Stomach (tissue), 9 donors: Measurements from ENCODE around the gene MAP3K14. TPM values are rescaled to one million over a fixed set of nuclear protein-coding genes. Genes with fewer than 3 reads are reported as not detected.
A peak's percentile ranks its signal among the peaks of the same experiment; 100 is the strongest.

Experiments used
- DNase-seq, 2 donors: peaks; one replicate each; pipeline versions ENCODE4 v3.0.0 to v3.0.0-alpha.2; 2013 to 2019
- H3K27ac ChIP-seq, 5 donors: fragments of 200-600 bp in 4 of 5; sonication (generic) in 4 of 5; one replicate each; pipeline ENCODE4 v1.5.1; 2013 to 2019; ENCODE audit warnings: mild to moderate bottlenecking in 1 of 5, moderate library complexity in 1 of 5
- H3K27me3 ChIP-seq, 3 donors: fragments of 200-600 bp; sonication (generic); one replicate each; pipeline ENCODE4 v1.5.1; 2017 to 2019; ENCODE audit warnings: mixed run types in 1 of 3
- H3K36me3 ChIP-seq, 4 donors: fragments of 200-600 bp; sonication (generic); 1 replicate in 3 of 4; 2 replicates in 1 of 4; pipeline ENCODE4 v1.5.1; 2016 to 2019
- H3K4me1 ChIP-seq, 4 donors: fragments of 200-600 bp; sonication (generic); one replicate each; pipeline ENCODE4 v1.5.1; 2016 to 2019
- H3K4me3 ChIP-seq, 4 donors: fragments of 200-600 bp; sonication (generic) in 3 of 4; one replicate each; pipeline ENCODE4 v1.5.1; 2016 to 2019; ENCODE audit warnings: mild to moderate bottlenecking in 1 of 4
- H3K9me3 ChIP-seq, 4 donors: fragments of 200-600 bp; sonication (generic); one replicate each; pipeline ENCODE4 v1.5.1; 2016 to 2019
- EP300 ChIP-seq: sonication (generic); formaldehyde crosslinking; IDR thresholded peaks from one replicate; pipeline ENCODE4 v1.6.1; 2017; ENCODE audit warnings: antibody characterized with exemption
- POLR2A ChIP-seq, 4 donors: fragments of 450-650 bp; IDR thresholded peaks; one replicate each; pipeline ENCODE4 v1.6.1; 2016; ENCODE audit warnings: antibody characterized with exemption in 4 of 4, control low read depth in 2 of 4, mild to moderate bottlenecking in 1 of 4, moderate library complexity in 1 of 4
- POLR2AphosphoS5 ChIP-seq, 3 donors: sonication (generic); formaldehyde crosslinking; IDR thresholded peaks; one replicate each; pipeline ENCODE4 v1.6.1; 2016; ENCODE audit warnings: antibody characterized with exemption in 3 of 3
- WGBS, 5 donors: extraction: QIAGEN DNeasy Blood & Tissue Kit in 3 of 5; methylation state at CpG; one replicate each; pipeline versions ENCODE4 v1.1.5 to v1.1.7; 2013 to 2018; 5-methylcytosine and 5-hydroxymethylcytosine counted together
- intact Hi-C: fragments of 100-400 bp; cut with DNase I; formaldehyde crosslinking; loops from one replicate; pipeline ENCODE4 v1.15.1; 2023; ENCODE audit warnings: low total_unique reads
- polyA plus RNA-seq, 3 donors: library from polyadenylated mRNA; stranded (reverse); fragments of 200-250 nt; gene quantifications; one replicate each; pipeline ENCODE4 v1.2.3, GENCODE V29; 2013
- total RNA-seq, 5 donors: library from RNA; depleted of rRNA; stranded (reverse); fragments of >200 nt; gene quantifications; one replicate each; pipeline versions ENCODE4 v1.1.0 to v1.2.3, GENCODE V29; 2014 to 2016
- TF ChIP-seq, protein P1 (sequence below), 7 experiments: fragments of 450-650 bp in 4 of 7; fragments of 200-600 bp in 3 of 7; sonication (generic) in 3 of 7; IDR thresholded peaks; one replicate each; pipeline ENCODE4 v1.5.1; 2016 to 2019; ENCODE audit warnings: antibody characterized with exemption in 7 of 7, control low read depth in 2 of 7, mild to moderate bottlenecking in 1 of 7
- donor health status: healthy with polysubstance abuse.
- donor health status: Bipolar disorder and iron deficiency.
- donor health status: healthy.

The MAP3K14 gene
- total and polyA plus RNA-seq, 8 donors, result 1.2 to 17.7 (median 8.1) TPM

- H3K27ac ChIP-seq, result peak overlapping the region in 4 of 5 donors; percentile 74 to 93 (median 88)
- peak in 1 of 2 donors; percentile 62 for DNase-seq
- H3K27me3 ChIP-seq, result no peaks in the 10 kb centered on the region
- 72 to 85% (median 76%) methylated on average over 14 to 16 of the region's 16 CpGs for WGBS, 5 donors
- peaks cover 0 to 12% (median 3%) of the 10 kb centered on the region in 4 donors for H3K36me3 ChIP-seq
- intact Hi-C loops, result no loop called here
- TF ChIP-seq, protein P1, sequence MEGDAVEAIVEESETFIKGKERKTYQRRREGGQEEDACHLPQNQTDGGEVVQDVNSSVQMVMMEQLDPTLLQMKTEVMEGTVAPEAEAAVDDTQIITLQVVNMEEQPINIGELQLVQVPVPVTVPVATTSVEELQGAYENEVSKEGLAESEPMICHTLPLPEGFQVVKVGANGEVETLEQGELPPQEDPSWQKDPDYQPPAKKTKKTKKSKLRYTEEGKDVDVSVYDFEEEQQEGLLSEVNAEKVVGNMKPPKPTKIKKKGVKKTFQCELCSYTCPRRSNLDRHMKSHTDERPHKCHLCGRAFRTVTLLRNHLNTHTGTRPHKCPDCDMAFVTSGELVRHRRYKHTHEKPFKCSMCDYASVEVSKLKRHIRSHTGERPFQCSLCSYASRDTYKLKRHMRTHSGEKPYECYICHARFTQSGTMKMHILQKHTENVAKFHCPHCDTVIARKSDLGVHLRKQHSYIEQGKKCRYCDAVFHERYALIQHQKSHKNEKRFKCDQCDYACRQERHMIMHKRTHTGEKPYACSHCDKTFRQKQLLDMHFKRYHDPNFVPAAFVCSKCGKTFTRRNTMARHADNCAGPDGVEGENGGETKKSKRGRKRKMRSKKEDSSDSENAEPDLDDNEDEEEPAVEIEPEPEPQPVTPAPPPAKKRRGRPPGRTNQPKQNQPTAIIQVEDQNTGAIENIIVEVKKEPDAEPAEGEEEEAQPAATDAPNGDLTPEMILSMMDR (IDR thresholded peaks at IDR 0.05), result no peak
- TF ChIP-seq POLR2A (IDR thresholded peaks at IDR 0.05), result no peak
- no peaks in the 10 kb centered on the region for H3K9me3 ChIP-seq
- H3K4me3 ChIP-seq, result no peak overlapping the region
- peaks cover 24 to 69% (median 49%) of the 10 kb centered on the region in 4 donors for H3K4me1 ChIP-seq
Measured at GRCh38 chr17:45229681-45230409, 87.0 kb downstream of the MAP3K14 start.

GRCh38 chr17:45228763-45229539 lies 87.9 kb downstream of the MAP3K14 start:
- no peaks in the 10 kb centered on the region for H3K9me3 ChIP-seq
- peak; percentile 70 to 87 for DNase-seq
- peaks cover 24 to 66% (median 49%) of the 10 kb centered on the region in 4 donors for H3K4me1 ChIP-seq
- no peaks in the 10 kb centered on the region for H3K27me3 ChIP-seq
- peak overlapping the region in 1 of 4 donors; percentile 23 for H3K4me3 ChIP-seq
- 56 to 76% (median 61%) methylated on average over 15 to 19 of the region's 19 CpGs for WGBS, 5 donors
- intact Hi-C loops, result no loop called here
- TF ChIP-seq, protein P1 (IDR thresholded peaks at IDR 0.05), result no peak
- peak; percentile 2 to 54 (median 29) for TF ChIP-seq POLR2AphosphoS5 (IDR thresholded peaks at IDR 0.05)
- no peak for TF ChIP-seq EP300
- peaks cover 0 to 11% (median 3%) of the 10 kb centered on the region in 4 donors for H3K36me3 ChIP-seq
- peak overlapping the region; percentile 40 to 93 (median 85) for H3K27ac ChIP-seq

DNA sequence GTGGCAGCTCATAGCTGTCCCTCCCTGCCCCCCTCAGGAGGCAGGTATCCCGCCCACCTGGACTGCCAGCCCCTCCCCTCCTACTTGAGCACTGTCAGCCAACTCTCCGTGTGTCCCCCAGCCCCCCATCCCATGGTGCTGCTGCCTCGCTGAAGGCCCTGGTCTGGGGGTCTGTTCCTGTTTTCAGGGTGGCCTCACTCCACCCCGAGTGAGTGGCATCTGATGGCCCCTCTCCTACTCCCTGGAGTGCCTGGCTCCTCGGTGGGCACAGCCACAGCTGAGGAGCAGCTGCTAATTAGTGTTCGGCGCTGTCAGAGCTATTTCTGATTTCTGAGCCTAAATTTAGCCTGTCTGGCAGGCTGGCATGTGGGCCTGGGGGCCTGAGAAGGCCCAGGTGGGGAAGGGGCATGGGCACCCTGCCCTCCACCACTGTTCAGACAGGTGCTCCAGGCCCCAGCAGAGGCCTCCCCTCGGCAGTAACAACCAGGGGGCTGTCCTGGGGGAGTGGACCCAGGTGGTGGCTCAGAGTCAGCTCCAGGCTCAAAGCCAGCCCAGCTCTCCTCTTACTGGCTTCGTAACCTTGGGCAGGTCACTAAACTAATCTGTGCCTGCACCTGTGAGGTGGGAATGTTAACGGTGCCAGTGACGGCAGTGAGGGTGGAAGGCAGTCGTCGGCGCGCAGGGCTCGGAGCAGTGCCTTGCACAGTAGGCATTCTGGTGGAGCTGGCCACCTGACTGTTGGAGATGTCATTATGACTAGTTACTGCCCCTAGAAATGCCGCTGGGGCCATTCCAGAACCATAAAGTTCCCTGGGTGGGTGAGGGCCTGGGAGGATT lies 88.7 kb downstream of the MAP3K14 start:
- TF ChIP-seq POLR2AphosphoS5 (IDR thresholded peaks at IDR 0.05) (no peak), EP300 (no peak), POLR2A (IDR thresholded peaks at IDR 0.05) (no peak)
- TF ChIP-seq, protein P1 (IDR thresholded peaks at IDR 0.05), result no peak
- Histone ChIP-seq H3K4me1 (peaks cover 24 to 66% (median 49%) of the 10 kb centered on the region in 4 donors), H3K4me3 (peak overlapping the region in 2 of 4 donors; percentile 7 to 23), H3K27ac (peak overlapping the region; percentile 40 to 93 (median 85)), H3K36me3 (peaks cover 0 to 5% (median 2%) of the 10 kb centered on the region in 4 donors), H3K27me3 (peaks cover 0 to under 1% (median 0%) of the 10 kb centered on the region in 3 donors), H3K9me3 (no peaks in the 10 kb centered on the region)
- 49 to 70% (median 52%) methylated on average over 7 to 17 of the region's 17 CpGs for WGBS, 5 donors
- no peak for DNase-seq
- intact Hi-C loops, result no loop called here
